HepG2 (cell line): ENCODE measurements around the gene RBM47. TPM values are rescaled to one million over a fixed set of nuclear protein-coding genes. Genes with fewer than 3 reads are reported as not detected.

Experiments used
- AHDC1 ChIP-seq: sonication (generic); formaldehyde crosslinking; IDR thresholded peaks from 2 replicates; pipeline ENCODE4 v1.5.1; 2020; ENCODE audit warnings: mild to moderate bottlenecking, missing genetic modification reagents, borderline replicate concordance
- DPF2 ChIP-seq: sonication (generic); formaldehyde crosslinking; IDR thresholded peaks from 2 replicates; pipeline ENCODE4 v1.4.0; 2020; ENCODE audit warnings: mild to moderate bottlenecking, low read depth, missing genetic modification reagents, borderline replicate concordance
- NFE2L2 ChIP-seq: fragments of 150-350 bp; IDR thresholded peaks from 2 replicates; pipeline ENCODE4 v1.6.1; 2014; ENCODE audit warnings: low read length
- ZBTB49 ChIP-seq: sonication (generic); formaldehyde crosslinking; IDR thresholded peaks from 2 replicates; pipeline ENCODE4 v1.4.0; 2020; ENCODE audit warnings: missing genetic modification reagents, borderline replicate concordance
- ZHX1 ChIP-seq: sonication (generic); formaldehyde crosslinking; IDR thresholded peaks from 2 replicates; pipeline ENCODE4 v1.8.1; 2022; ENCODE audit warnings: low read depth, mild to moderate bottlenecking, missing genetic modification reagents
- ZKSCAN5 ChIP-seq: sonication (generic); formaldehyde crosslinking; IDR thresholded peaks from 2 replicates; pipeline ENCODE4 v1.5.1; 2020; ENCODE audit warnings: mild to moderate bottlenecking, missing genetic modification reagents
- ZNF510 ChIP-seq: sonication (generic); formaldehyde crosslinking; IDR thresholded peaks from 2 replicates; pipeline ENCODE4 v1.4.0; 2020; ENCODE audit warnings: low read depth, mild to moderate bottlenecking, missing genetic modification reagents
- ZNF546 ChIP-seq: sonication (generic); formaldehyde crosslinking; conservative IDR thresholded peaks from 2 replicates; pipeline ENCODE4 v1.8.1; 2023; ENCODE audit warnings: mild to moderate bottlenecking, missing genetic modification reagents
- ZNF564 ChIP-seq: sonication (generic); formaldehyde crosslinking; IDR thresholded peaks from 2 replicates; pipeline ENCODE4 v1.8.1; 2023; ENCODE audit warnings: mild to moderate bottlenecking, missing genetic modification reagents
- ZNF775 ChIP-seq: sonication (generic); formaldehyde crosslinking; IDR thresholded peaks from 2 replicates; pipeline ENCODE4 v1.4.0; 2020; ENCODE audit warnings: missing genetic modification reagents, mild to moderate bottlenecking, moderate library complexity, borderline replicate concordance
- polyA plus RNA-seq, 8 experiments: library from polyadenylated mRNA; depleted of rRNA in 3 of 8; stranded (reverse) in 7 of 8; unstranded in 1 of 8; fragments of >200 nt; fragmentation: Illumina TruSeq in 4 of 8; extraction: Trizol in 4 of 8; gene quantifications; 2 replicates each; pipeline versions ENCODE4 v1.2.1 to v1.2.3, GENCODE V29; 2011 to 2016; ENCODE audit warnings: low read depth in 4 of 8, missing spikeins in 1 of 8, mixed read lengths in 1 of 8; ENCODE audit not compliant: insufficient read depth in 1 of 8
- total RNA-seq, 5 experiments: library from RNA; depleted of rRNA; stranded (reverse); fragments of >200 nt; fragmentation: Illumina TruSeq; extraction: Trizol; gene quantifications; 2 replicates each; pipeline ENCODE4 v1.2.3, GENCODE V29; 2016; ENCODE audit warnings: low read depth in 1 of 5
- TF ChIP-seq, protein P1 (sequence below), 2 experiments: sonication (generic) in 1 of 2; formaldehyde crosslinking in 1 of 2; IDR thresholded peaks; 2 replicates each; pipeline versions ENCODE4 v1.4.0 to v1.6.1; 2016 to 2020; ENCODE audit warnings: borderline replicate concordance in 1 of 2, low read depth in 1 of 2, mild to moderate bottlenecking in 1 of 2, missing genetic modification reagents in 1 of 2

Gene RBM47
- total and polyA plus RNA-seq, 2 of the 13 experiments (the other 11 are each of a cell fraction or from before 2014, with no cell fraction given) = 1.2 to 2.5 TPM

- no peak for TF ChIP-seq ZBTB49 (CRISPR knock-in tag)
- peak; percentile 78; the same call in 1 of the 2 replicates for TF ChIP-seq AHDC1 (CRISPR knock-in tag)
- no peak for TF ChIP-seq ZKSCAN5 (CRISPR knock-in tag)
- TF ChIP-seq DPF2 = peak; percentile 54; the same call in 1 of the 2 replicates
- no peak for TF ChIP-seq ZNF564 (CRISPR knock-in tag)
- TF ChIP-seq, protein P1, sequence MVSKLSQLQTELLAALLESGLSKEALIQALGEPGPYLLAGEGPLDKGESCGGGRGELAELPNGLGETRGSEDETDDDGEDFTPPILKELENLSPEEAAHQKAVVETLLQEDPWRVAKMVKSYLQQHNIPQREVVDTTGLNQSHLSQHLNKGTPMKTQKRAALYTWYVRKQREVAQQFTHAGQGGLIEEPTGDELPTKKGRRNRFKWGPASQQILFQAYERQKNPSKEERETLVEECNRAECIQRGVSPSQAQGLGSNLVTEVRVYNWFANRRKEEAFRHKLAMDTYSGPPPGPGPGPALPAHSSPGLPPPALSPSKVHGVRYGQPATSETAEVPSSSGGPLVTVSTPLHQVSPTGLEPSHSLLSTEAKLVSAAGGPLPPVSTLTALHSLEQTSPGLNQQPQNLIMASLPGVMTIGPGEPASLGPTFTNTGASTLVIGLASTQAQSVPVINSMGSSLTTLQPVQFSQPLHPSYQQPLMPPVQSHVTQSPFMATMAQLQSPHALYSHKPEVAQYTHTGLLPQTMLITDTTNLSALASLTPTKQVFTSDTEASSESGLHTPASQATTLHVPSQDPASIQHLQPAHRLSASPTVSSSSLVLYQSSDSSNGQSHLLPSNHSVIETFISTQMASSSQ (IDR thresholded peaks at IDR 0.05; ENCODE audit: low read depth) = peak; percentile 96
- TF ChIP-seq, protein P1 (CRISPR knock-in tag; IDR thresholded peaks at IDR 0.05; ENCODE audit: borderline replicate concordance) = peak; percentile 98
- TF ChIP-seq ZNF510 (CRISPR knock-in tag) = no peak; the same call in 1 of the 2 replicates
- TF ChIP-seq ZNF546 (CRISPR knock-in tag) = no peak
- TF ChIP-seq ZHX1 = no peak
- TF ChIP-seq ZNF775 = no peak
- TF ChIP-seq NFE2L2 = peak; percentile 88; the same call in 1 of the 2 replicates
These were observed 211.0 kb downstream of the RBM47 start (continued) for GRCh38 chr4:40418430-40419230.
